Lower lobe of right lung (tissue), 2 donors: ENCODE measurements around the gene ENTPD2. TPM values are rescaled to one million over a fixed set of nuclear protein-coding genes. Genes with fewer than 3 reads are reported as not detected.

Source experiments
- ATAC-seq, 2 donors: fragments of 200-7000 bp; cut with Tn5 transposase; one replicate each; pipeline ENCODE4 v1.9.1; 2020 to 2022; ENCODE audit warnings: mild to moderate bottlenecking in 2 of 2, moderate library complexity in 2 of 2
- DNase-seq: peaks from one replicate; pipeline ENCODE4 v3.0.0-alpha.2; 2020
- H3K27ac ChIP-seq: fragments of 200-600 bp; one replicate; pipeline ENCODE4 v1.8.0; 2022
- H3K27me3 ChIP-seq: fragments of 200-600 bp; one replicate; pipeline ENCODE4 v1.8.0; 2022; ENCODE audit warnings: low read depth
- H3K36me3 ChIP-seq: fragments of 200-600 bp; one replicate; pipeline ENCODE4 v1.8.0; 2022; ENCODE audit warnings: mild to moderate bottlenecking
- H3K4me1 ChIP-seq: fragments of 200-600 bp; one replicate; pipeline ENCODE4 v1.8.0; 2022
- H3K4me3 ChIP-seq: fragments of 200-600 bp; one replicate; pipeline ENCODE4 v1.8.0; 2022; ENCODE audit warnings: mild to moderate bottlenecking
- H3K9me3 ChIP-seq: fragments of 200-600 bp; one replicate; pipeline ENCODE4 v1.8.0; 2022
- intact Hi-C: fragments of 100-400 bp; cut with DNase I; formaldehyde crosslinking; loops from one replicate; pipeline ENCODE4 v1.11.0; 2022
- total RNA-seq: library from RNA; stranded (reverse); fragmentation: NEBNext Ultra II Directional; extraction: Animal tissue kit (Norgen Biotek cat#: 25700); gene quantifications from one replicate; pipeline ENCODE4 v1.2.1, GENCODE V29; 2021
- TF ChIP-seq, protein P1 (sequence below): fragments of 200-600 bp; IDR thresholded peaks from one replicate; pipeline ENCODE4 v1.8.0; 2022; ENCODE audit warnings: antibody characterized with exemption, mild to moderate bottlenecking
- donor health status: DM: no; HTN: yes; CAD: no; lungs with severe emphysema.

The ENTPD2 gene
- total RNA-seq, 1 donor from 2014 or later = 0.62 TPM

DNA sequence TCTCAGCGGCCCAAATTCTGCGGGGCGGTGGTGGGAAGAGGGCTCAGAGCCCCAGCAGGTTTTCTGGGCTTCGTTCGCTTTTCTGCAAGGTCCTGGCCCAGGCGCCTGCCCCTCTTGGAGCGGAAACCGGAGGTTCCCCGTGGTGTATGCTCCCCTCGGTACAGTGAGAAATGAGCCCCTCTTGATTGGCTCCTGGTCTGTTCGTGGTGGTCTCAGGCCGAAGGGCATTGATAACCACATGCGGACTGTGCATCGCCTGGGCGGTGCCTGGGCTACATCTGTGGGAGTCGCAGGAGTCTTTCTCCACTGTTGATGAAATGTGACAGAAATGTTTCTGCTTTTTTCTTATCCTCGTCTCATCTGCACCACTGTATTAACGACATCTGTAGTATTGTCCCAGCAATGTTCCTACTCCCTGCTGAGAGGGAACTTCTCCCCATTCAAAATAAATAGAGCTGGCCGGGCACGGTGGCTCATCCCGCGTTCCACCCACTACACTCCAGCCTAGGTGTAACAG is 33.6 kb upstream of the ENTPD2 start:
- ATAC-seq (no peak), DNase-seq (no peak)
- no peaks in the 10 kb centered on the region for H3K27me3 ChIP-seq
- H3K27ac ChIP-seq = peak overlapping the region; percentile 94
- no peaks in the 10 kb centered on the region for H3K9me3 ChIP-seq
- peak overlapping the region; percentile 77 for H3K4me3 ChIP-seq
- H3K36me3 ChIP-seq = peaks cover 33% of the 10 kb centered on the region
- peaks cover 24% of the 10 kb centered on the region for H3K4me1 ChIP-seq
- intact Hi-C loops = no loop called here
- TF ChIP-seq, protein P1, sequence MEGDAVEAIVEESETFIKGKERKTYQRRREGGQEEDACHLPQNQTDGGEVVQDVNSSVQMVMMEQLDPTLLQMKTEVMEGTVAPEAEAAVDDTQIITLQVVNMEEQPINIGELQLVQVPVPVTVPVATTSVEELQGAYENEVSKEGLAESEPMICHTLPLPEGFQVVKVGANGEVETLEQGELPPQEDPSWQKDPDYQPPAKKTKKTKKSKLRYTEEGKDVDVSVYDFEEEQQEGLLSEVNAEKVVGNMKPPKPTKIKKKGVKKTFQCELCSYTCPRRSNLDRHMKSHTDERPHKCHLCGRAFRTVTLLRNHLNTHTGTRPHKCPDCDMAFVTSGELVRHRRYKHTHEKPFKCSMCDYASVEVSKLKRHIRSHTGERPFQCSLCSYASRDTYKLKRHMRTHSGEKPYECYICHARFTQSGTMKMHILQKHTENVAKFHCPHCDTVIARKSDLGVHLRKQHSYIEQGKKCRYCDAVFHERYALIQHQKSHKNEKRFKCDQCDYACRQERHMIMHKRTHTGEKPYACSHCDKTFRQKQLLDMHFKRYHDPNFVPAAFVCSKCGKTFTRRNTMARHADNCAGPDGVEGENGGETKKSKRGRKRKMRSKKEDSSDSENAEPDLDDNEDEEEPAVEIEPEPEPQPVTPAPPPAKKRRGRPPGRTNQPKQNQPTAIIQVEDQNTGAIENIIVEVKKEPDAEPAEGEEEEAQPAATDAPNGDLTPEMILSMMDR = no peak

DNA sequence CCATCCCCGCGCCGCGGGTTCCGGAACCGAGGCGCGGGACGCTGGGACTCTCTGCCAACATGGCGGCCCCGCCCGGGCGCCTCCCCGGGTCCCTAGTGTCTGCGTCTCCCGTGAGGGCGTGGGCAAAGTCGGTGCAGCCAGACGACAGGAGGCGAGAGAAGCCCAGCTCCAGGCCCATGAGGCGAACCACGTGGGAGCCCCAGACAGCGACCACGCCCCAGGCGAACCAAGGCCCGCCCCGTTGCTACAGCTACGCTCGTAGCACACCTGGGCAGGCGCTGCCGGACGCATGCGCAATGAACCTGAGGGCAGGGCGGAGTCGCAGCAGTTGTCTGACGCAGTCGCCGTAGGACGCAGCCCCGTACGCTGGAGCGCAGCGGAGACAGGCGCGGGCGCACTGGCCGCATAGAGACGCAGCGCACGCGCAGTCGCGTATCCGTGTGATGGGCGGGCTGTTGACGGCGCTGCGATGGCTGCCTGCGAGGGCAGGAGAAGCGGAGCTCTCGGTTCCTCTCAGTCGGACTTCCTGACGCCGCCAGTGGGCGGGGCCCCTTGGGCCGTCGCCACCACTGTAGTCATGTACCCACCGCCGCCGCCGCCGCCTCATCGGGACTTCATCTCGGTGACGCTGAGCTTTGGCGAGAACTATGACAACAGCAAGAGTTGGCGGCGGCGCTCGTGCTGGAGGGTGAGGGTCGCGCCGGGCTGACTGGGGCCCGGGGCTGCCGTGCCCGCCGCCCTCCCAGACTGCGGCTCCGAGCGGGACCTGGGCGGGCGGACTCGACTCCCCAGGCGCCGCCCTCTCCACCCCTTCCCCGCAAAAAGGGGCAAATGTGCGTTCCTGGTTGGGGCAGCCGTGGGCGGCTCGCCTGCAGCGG is 32.9 kb upstream of the ENTPD2 start, which contains the start of gene MAN1B1:
TSS of gene MAN1B1 (plus strand) at position 455 of the 878 bp plus-strand sequence. CDS start at position 470, 15 bp downstream.
- H3K4me3 ChIP-seq = peak within 1 kb of the TSS; percentile 77
- no peaks in the 10 kb centered on the region for H3K9me3 ChIP-seq
- DNase-seq (peak; percentile 100), ATAC-seq (peak; percentile 95 to 96)
- H3K36me3 ChIP-seq = peaks cover 33% of the 10 kb centered on the region
- no peaks in the 10 kb centered on the region for H3K27me3 ChIP-seq
- intact Hi-C loops = no loop called here
- TF ChIP-seq, protein P1 = no peak
- peak within 1 kb of the TSS; percentile 94 for H3K27ac ChIP-seq
- peaks cover 24% of the 10 kb centered on the region for H3K4me1 ChIP-seq

DNA sequence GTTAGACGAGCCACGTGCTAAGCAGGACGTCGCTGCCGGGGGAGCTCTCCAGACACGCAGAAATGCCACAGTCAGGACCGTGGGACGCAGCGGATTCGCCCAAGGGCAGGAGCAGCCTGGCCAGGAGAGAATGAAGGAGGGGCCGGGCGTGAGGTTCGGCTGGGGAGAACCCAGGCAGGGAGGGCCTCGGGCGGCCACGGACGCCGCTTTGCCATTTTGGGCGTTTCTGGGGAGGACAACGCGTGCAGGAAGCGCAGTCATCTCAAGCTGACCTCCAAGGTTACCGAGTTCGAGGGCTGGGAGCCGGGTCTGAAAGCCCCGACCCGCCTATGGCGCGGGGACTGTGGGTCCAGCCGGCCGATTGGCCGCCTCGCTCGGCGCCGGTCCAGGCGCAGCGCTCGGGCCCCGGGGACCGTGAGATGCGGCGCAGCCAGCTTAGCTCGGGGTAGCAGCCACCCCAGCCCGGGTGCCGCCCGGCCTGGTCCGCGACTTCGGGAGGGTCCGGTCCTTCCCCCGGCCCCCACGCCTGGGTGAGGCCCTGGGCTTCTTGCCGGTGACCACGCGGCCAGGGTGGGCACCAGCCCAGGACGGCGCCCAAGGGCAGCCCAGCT is 32.2 kb upstream of the ENTPD2 start:
- Histone ChIP-seq H3K27me3 (no peaks in the 10 kb centered on the region), H3K36me3 (peaks cover 36% of the 10 kb centered on the region), H3K27ac (peak overlapping the region; percentile 94), H3K4me1 (peaks cover 24% of the 10 kb centered on the region), H3K4me3 (peak overlapping the region; percentile 77), H3K9me3 (no peaks in the 10 kb centered on the region)
- intact Hi-C loops = no loop called here
- TF ChIP-seq, protein P1 = no peak
- ATAC-seq = peak; percentile 18 to 51
- DNase-seq = peak; percentile 71

DNA sequence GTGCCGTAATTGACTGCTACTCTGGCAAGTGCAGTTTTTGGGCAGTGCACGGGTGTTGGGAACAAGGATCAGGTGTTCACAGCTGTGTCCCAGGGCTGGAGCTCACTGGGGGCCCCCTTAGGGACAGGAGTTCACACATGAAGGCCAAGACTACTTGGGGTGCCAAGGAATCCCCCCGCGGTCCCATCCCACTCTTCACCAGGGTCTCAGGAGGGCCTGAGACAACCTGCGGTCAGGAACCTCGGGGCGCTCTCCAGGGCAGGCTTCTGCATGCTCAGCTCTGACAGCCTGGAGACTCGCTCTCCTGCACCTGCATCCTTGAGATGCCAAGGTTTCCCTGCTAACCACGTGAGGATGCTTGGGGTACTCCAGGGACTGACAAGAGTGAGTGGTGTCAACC is 30.7 kb upstream of the ENTPD2 start:
- H3K27me3 ChIP-seq = no peaks in the 10 kb centered on the region
- DNase-seq (no peak), ATAC-seq (no peak)
- intact Hi-C loops = no loop called here
- H3K9me3 ChIP-seq = no peaks in the 10 kb centered on the region
- no peak overlapping the region for H3K4me3 ChIP-seq
- H3K4me1 ChIP-seq = peaks cover 24% of the 10 kb centered on the region
- no peak overlapping the region for H3K27ac ChIP-seq
- peaks cover 43% of the 10 kb centered on the region for H3K36me3 ChIP-seq
- TF ChIP-seq, protein P1 = no peak

DNA sequence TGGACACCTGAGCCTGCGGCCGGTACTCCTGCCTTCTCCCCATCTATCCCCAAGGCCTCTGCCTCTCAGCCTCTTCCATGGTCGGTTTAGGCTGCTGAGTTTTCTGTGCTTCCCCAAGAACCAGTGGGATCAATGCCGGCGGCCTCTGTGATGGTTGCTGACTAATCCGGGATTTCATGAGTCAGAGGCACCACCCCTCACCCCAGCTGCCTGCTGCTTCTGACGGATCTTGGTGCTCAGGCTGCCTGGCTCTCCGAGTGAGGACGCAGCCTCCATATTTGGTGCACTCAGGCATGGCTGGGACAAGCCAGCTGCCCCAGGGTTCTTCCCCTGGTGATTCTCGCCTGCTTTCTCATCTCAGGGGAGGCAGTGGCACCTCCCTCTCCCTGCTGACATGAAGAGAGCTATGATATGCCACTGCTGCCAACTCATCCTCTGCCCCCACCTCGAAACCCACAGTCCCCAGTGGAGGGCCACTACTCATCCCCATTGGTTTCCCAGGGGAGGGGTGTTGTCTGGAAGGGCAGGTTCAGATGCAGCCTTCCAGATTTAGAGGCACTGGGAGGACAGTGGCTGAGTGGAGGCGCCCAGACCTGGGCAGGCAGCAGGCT is 29.6 kb upstream of the ENTPD2 start:
- TF ChIP-seq, protein P1 = no peak
- no peaks in the 10 kb centered on the region for H3K27me3 ChIP-seq
- intact Hi-C loops = no loop called here
- peaks cover 53% of the 10 kb centered on the region for H3K36me3 ChIP-seq
- no peak overlapping the region for H3K4me3 ChIP-seq
- ATAC-seq = no peak
- no peaks in the 10 kb centered on the region for H3K9me3 ChIP-seq
- peaks cover 28% of the 10 kb centered on the region for H3K4me1 ChIP-seq
- no peak overlapping the region for H3K27ac ChIP-seq
- DNase-seq = no peak
